ENCODE measurements around the gene SLC5A6.

- TF ChIP-seq POLR2AphosphoS5 (IDR thresholded peaks at IDR 0.05; ENCODE audit: low read depth, low read length) (no peak), TAF1 (IDR thresholded peaks at IDR 0.05; ENCODE audit: borderline replicate concordance, insufficient read depth, low read length) (no peak), SIN3A (IDR thresholded peaks at IDR 0.05; ENCODE audit: borderline replicate concordance, insufficient read depth, low read length) (no peak), REST (IDR thresholded peaks at IDR 0.05; ENCODE audit: insufficient read depth in 1 of 2, low read depth in 2 of 2, low read length in 2 of 2) (no peak)
Measured at GRCh38 chr2:27233341-27233740, 21.3 kb upstream of the SLC5A6 start.
